ENCODE data around the gene DNAAF5.

The DNAAF5 gene

DNA sequence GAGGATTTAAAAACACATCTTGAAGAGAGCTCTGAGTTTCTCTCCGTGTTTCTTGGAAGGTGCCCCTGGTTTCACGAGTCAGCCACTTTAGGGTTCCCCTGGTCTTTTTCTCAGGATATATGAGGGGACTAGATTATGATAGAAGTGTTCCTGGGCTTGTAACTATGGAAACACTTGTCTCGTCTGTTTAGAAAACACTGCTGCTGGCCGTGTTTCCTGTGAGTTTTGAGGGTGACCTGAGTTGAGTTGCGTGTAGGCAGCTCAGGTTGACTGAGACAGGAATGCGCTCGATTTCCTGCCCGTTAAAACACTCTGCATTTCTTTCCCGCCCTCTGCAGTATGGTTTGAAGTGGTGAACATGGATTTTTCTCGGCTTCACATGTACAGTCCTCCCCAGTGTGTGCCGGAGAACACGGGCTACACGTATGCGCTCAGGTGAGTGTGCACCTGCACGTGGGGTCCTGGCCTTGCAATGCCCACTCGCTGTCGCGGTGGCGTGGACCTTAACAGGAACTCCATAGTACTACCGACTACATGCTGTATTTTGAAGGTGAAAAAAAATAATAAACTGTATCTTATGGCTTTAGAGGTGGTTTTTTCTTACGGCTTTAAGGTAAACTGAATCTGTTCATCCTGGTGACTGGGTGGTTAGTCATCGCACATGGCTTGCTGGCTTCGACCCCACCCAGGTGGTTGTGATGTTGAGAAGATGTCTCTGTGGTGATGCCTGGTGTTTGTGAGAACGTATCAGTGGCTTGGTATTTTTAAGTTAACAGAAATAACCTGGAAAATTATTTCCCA is 105.9 kb downstream of the DNAAF5 start, which contains the start of gene SUN1:
SUN1 (plus strand) TSS at position 310 of the 801 bp plus-strand sequence; CDS start at position 359, 49 bp downstream.
- peak; percentile 72 for DNase-seq (ENCODE audit: low spot score)
- TF ChIP-seq, protein P1, sequence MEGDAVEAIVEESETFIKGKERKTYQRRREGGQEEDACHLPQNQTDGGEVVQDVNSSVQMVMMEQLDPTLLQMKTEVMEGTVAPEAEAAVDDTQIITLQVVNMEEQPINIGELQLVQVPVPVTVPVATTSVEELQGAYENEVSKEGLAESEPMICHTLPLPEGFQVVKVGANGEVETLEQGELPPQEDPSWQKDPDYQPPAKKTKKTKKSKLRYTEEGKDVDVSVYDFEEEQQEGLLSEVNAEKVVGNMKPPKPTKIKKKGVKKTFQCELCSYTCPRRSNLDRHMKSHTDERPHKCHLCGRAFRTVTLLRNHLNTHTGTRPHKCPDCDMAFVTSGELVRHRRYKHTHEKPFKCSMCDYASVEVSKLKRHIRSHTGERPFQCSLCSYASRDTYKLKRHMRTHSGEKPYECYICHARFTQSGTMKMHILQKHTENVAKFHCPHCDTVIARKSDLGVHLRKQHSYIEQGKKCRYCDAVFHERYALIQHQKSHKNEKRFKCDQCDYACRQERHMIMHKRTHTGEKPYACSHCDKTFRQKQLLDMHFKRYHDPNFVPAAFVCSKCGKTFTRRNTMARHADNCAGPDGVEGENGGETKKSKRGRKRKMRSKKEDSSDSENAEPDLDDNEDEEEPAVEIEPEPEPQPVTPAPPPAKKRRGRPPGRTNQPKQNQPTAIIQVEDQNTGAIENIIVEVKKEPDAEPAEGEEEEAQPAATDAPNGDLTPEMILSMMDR (IDR thresholded peaks at IDR 0.05; ENCODE audit: extremely low read depth, missing control alignments), result no peak

- DNase-seq (ENCODE audit: low spot score), result no peak
- TF ChIP-seq, protein P1 (IDR thresholded peaks at IDR 0.05; ENCODE audit: extremely low read depth, missing control alignments), result no peak
Observed at GRCh38 chr7:832968-833424, 106.5 kb downstream of the DNAAF5 start.

GRCh38 chr7:833601-834258 is 107.2 kb downstream of the DNAAF5 start:
- TF ChIP-seq, protein P1 (IDR thresholded peaks at IDR 0.05; ENCODE audit: extremely low read depth, missing control alignments), result no peak
- no peak for DNase-seq (ENCODE audit: low spot score)

DNA sequence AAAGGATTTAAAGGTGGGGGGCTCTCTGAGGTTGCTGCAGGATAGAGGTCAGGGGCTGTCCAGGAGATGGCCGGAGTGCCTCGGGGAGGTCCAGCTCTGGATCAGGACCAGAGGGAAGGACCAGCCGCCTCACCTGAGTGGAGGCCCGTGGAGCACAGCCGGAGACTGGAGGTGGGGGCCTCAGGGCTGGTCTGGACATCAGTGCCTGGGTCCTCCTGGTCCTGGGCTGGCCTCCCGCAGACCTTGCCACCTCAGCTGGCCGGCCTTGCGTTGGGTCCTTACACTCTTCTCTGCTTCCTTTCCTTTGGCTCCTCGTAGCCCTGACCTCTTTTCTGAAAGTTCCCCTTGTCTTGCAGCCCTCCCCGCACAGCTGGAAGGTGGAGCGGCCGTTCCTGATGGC is 107.8 kb downstream of the DNAAF5 start:
- TF ChIP-seq, protein P1 (IDR thresholded peaks at IDR 0.05; ENCODE audit: extremely low read depth, missing control alignments), result no peak
- DNase-seq (ENCODE audit: low spot score), result no peak

DNA sequence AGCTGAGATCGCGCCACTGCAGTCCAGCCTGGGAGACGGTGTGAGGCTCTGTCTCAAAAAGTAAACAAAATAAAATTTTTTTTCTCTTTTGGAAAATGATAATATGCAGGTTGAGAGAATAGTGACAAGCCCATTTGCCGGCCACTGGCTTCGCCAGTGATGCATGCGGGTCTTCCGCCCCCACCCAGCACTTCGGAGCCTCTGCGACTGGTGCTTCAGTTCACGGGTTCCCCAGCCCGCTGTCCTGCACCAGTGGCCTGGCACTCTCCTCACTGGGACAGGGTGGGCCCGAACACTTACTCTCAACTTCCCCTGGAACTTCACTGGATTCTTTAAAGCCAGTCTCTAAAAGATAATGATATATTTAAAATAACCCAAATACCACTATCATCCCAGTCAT is 108.5 kb downstream of the DNAAF5 start:
- TF ChIP-seq, protein P1 (IDR thresholded peaks at IDR 0.05; ENCODE audit: extremely low read depth, missing control alignments), result no peak
- no peak for DNase-seq (ENCODE audit: low spot score)

DNA sequence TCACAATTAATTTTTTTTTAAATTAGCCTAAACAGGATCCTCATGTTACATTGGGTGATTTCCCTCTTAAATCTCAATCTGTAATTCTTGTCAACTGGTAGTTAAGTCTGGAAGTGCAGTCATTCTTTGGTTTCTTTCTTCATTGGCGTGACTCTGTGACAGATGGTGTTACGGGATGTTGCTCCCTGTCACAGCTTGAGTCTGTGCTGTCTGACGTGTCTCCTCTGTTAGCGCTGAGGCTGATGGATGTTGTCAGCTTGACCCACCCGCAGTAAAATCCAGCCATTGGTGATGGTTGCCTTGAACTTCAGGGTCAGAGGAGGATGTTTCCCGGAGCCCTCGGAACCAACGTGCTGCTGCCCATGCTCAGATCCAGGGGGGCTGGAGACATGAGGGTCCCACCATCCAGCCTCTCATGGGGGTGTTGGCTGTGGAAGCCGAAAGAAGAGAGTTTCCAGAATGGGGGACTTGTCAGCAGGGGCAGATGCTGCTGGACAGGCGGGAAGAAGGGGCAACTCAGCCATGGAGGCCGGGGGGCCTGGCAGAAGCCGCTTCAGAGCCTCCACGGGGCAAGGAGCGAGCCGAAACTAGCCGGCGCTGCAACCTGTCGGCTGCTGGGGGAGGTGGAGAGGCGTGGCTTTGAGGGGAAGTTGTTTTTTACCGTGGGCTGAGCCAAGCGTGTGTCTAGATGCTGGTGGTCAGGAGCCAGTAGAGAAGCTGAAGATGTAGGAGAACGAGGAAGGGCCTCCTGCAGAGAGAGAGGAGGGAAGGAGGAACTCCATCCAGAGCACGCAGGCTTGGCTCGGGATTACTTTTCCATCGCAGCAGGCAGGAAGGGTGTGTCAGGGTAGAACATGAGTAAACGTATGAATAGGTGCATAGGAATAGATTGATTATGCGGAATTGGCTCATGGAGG is 109.2 kb downstream of the DNAAF5 start:
- TF ChIP-seq, protein P1 (IDR thresholded peaks at IDR 0.05; ENCODE audit: extremely low read depth, missing control alignments), result no peak
- no peak for DNase-seq (ENCODE audit: low spot score)
